ENCODE measurements around the gene ZCCHC10. TPM values are rescaled to one million over a fixed set of nuclear protein-coding genes. Genes with fewer than 3 reads are reported as not detected.
"Not testable (repeated sequence)": the region's sequence is repeated elsewhere in the genome, so short reads cannot be mapped to it uniquely, and the experiment has no call there.

ZCCHC10 gene
- total and polyA plus RNA-seq, 12 donors = 12.2 to 29.9 (median 19.4) TPM

GRCh38 chr5:133041910-133042309 lies 15.6 kb upstream of the ZCCHC10 start:
- Histone ChIP-seq H3K27ac (no peak overlapping the region), H3K4me1 (no peaks in the 10 kb centered on the region), H3K27me3 (no peaks in the 10 kb centered on the region), H3K9me3 (no peaks in the 10 kb centered on the region), H3K4me3 (no peak overlapping the region), H3K36me3 (no peaks in the 10 kb centered on the region)
- WGBS, 2 donors = 80 to 92% methylated on average over 1 of the region's 1 CpG
- intact Hi-C loops (cut with DNase I) = loop anchor here in 1 of 10 donors (10.0 kb wide), 1 partner anchor 207 kb away; the partner anchor contains the start of gene SHROOM1
- DNase-seq (no peak), ATAC-seq (no peak)
- TF ChIP-seq CTCF (IDR thresholded peaks at IDR 0.05) = no peak

- Histone ChIP-seq H3K4me3 (no peak overlapping the region), H3K27ac (no peak overlapping the region), H3K9me3 (no peaks in the 10 kb centered on the region), H3K27me3 (no peaks in the 10 kb centered on the region), H3K4me1 (no peaks in the 10 kb centered on the region), H3K36me3 (no peaks in the 10 kb centered on the region)
- intact Hi-C loops (cut with DNase I) = loop anchor here in 1 of 10 donors (10.0 kb wide), 1 partner anchor 206 kb away; the partner anchor contains the start of gene SHROOM1
- 85 to 88% methylated on average over 3 of the region's 3 CpGs for WGBS, 2 donors
- no peak for DNase-seq
- TF ChIP-seq CTCF (IDR thresholded peaks at IDR 0.05) = no peak
- no peak for ATAC-seq
Measured at GRCh38 chr5:133041157-133041784, 14.9 kb upstream of the ZCCHC10 start.

- H3K36me3 ChIP-seq; H3K4me1 ChIP-seq; H3K9me3 ChIP-seq; DNase-seq; ATAC-seq; H3K27ac ChIP-seq; intact Hi-C loops (cut with DNase I); H3K27me3 ChIP-seq; H3K4me3 ChIP-seq: not testable (repeated sequence)
- 92 to 97% methylated on average over 6 of the region's 6 CpGs for WGBS, 2 donors
Measured at GRCh38 chr5:133036677-133037076, 10.3 kb upstream of the ZCCHC10 start.

- DNase-seq (no peak), ATAC-seq (no peak)
- Histone ChIP-seq H3K36me3 (no peaks in the 10 kb centered on the region), H3K4me1 (no peaks in the 10 kb centered on the region), H3K4me3 (no peak overlapping the region), H3K27ac (no peak overlapping the region), H3K9me3 (no peaks in the 10 kb centered on the region), H3K27me3 (no peaks in the 10 kb centered on the region)
- intact Hi-C loops (cut with DNase I) = no loop called here
- 41 to 79% methylated on average over 2 of the region's 2 CpGs for WGBS, 2 donors
- no peak for TF ChIP-seq CTCF (IDR thresholded peaks at IDR 0.05)
Measured at GRCh38 chr5:133035224-133035623, 8.9 kb upstream of the ZCCHC10 start.

- intact Hi-C loops (cut with DNase I) = no loop called here
- TF ChIP-seq CTCF (IDR thresholded peaks at IDR 0.05) = no peak
- ATAC-seq = no peak
- no peak overlapping the region for H3K27ac ChIP-seq
- DNase-seq = no peak
- no peaks in the 10 kb centered on the region for H3K9me3 ChIP-seq
- no peaks in the 10 kb centered on the region for H3K27me3 ChIP-seq
- no peaks in the 10 kb centered on the region for H3K36me3 ChIP-seq
- H3K4me3 ChIP-seq = no peak overlapping the region
- no peaks in the 10 kb centered on the region for H3K4me1 ChIP-seq
- 85 to 90% methylated on average over 11 of the region's 11 CpGs for WGBS, 2 donors
Measured at GRCh38 chr5:133034064-133034463, 7.7 kb upstream of the ZCCHC10 start.
